Measurements from ENCODE around the gene CENPK. TPM values are rescaled to one million over a fixed set of nuclear protein-coding genes. Genes with fewer than 3 reads are reported as not detected.

CENPK gene
- total RNA-seq, 1 experiment from 2014 or later, result 86.4 TPM

DNA sequence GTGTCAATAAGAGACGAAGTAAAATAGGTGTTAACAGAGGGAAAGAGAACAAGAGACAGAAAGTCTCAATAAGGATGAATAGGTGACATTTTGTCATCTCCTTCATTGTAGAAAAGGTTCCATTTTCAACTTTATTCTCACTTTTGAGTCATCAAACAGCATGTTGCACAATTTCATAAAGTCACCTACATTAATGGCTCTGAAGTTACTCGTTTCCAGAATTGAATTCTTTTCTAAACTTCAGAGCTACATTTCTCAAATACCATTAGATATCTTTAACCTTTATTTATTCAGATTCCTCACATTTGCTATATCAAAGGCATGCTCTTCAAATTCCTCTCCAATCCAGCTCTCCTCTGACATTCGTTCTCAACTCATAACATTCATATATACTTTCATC lies 94.3 kb downstream of the CENPK start:
- no peak overlapping the region for H3K27ac ChIP-seq (ENCODE audit: low read length)
- H3K9me3 ChIP-seq (ENCODE audit: low read length), result no peaks in the 10 kb centered on the region
- H3K9ac ChIP-seq (ENCODE audit: low read length), result no peak overlapping the region
- H3K27me3 ChIP-seq (ENCODE audit: low read length), result no peaks in the 10 kb centered on the region
- H3K36me3 ChIP-seq (ENCODE audit: insufficient read depth, low read length), result no peaks in the 10 kb centered on the region
- no peak overlapping the region for H2AFZ ChIP-seq (ENCODE audit: low read length)
- no peak overlapping the region for H3K4me2 ChIP-seq (ENCODE audit: low read depth, low read length, poor library complexity, severe bottlenecking)
- H4K20me1 ChIP-seq (ENCODE audit: insufficient read depth, low read depth, low read length), result no peaks in the 10 kb centered on the region
- no peak overlapping the region for H3K4me3 ChIP-seq (ENCODE audit: low read length)
- no peaks in the 10 kb centered on the region for H3K4me1 ChIP-seq (ENCODE audit: low read length)
- no peaks in the 10 kb centered on the region for H3K79me2 ChIP-seq (ENCODE audit: low read length)
- H3K9me2 ChIP-seq (replicated peaks; ENCODE audit: insufficient read depth, low read length), result no peaks in the 10 kb centered on the region
- no peak for DNase-seq

Small RNA genes within 50 kb of the gene (small RNA-seq; reads per million reads assigned to genes)
- gene RNU6-540P, result not detected

Other genes with a start within 250 kb of the CENPK start
- gene ADAMTS6, start 81.2 kb downstream of the CENPK start, total RNA-seq (2014; rRNA removed; shearing (Covaris generic); ENCODE audit: low replicate concordance), result 2.6 TPM in 2 replicates
- 45.3 and 83.3 TPM in 2 replicates for gene PPWD1, start 128 bp upstream of the CENPK start, total RNA-seq (2014; rRNA removed; shearing (Covaris generic); ENCODE audit: low replicate concordance)
- gene TRIM23, start 61.2 kb upstream of the CENPK start, total RNA-seq (2014; rRNA removed; shearing (Covaris generic); ENCODE audit: low replicate concordance), result 32.1 and 44.1 TPM in 2 replicates
- 5.1 and 7.0 TPM in 2 replicates for gene SHLD3, start 61.9 kb upstream of the CENPK start, total RNA-seq (2014; rRNA removed; shearing (Covaris generic); ENCODE audit: low replicate concordance)
- gene TRAPPC13, start 61.9 kb upstream of the CENPK start, total RNA-seq (2014; rRNA removed; shearing (Covaris generic); ENCODE audit: low replicate concordance), result 31.5 and 51.3 TPM in 2 replicates
- gene SGTB, start 158.9 kb upstream of the CENPK start, total RNA-seq (2014; rRNA removed; shearing (Covaris generic); ENCODE audit: low replicate concordance), result 7.4 and 10.2 TPM in 2 replicates
- gene NLN, start 159.0 kb upstream of the CENPK start, total RNA-seq (2014; rRNA removed; shearing (Covaris generic); ENCODE audit: low replicate concordance), result 29.1 and 46.5 TPM in 2 replicates

Measured in Karpas-422 (cell line).